KG1 (cell line): ENCODE data around the gene VWA1.
"Not testable (repeated sequence)": the region's sequence is repeated elsewhere in the genome, so short reads cannot be mapped to it uniquely, and the experiment has no call there.

Source experiments
- DNase-seq: peaks from one replicate; lab custom pipeline; 2025; lab: John Stamatoyannopoulos, UW

The VWA1 gene

GRCh38 chr1:1435106-1435903 is at the start of gene VWA1:
Gene VWA1, plus strand, starts transcription at chr1:1435690. Its CDS starts 59 bp downstream, at chr1:1435749.
- peak; percentile 37 for DNase-seq

GRCh38 chr1:1385931-1386330 is 49.6 kb upstream of the VWA1 start:
- DNase-seq = no peak

GRCh38 chr1:1387098-1388077 is 48.1 kb upstream of the VWA1 start:
- DNase-seq = no peak

GRCh38 chr1:1388078-1388472 is 47.4 kb upstream of the VWA1 start:
- DNase-seq = no peak

- DNase-seq = no peak
These were observed 44.8 kb upstream of the VWA1 start for GRCh38 chr1:1390675-1391074.

- DNase-seq = no peak
These were observed 44.3 kb upstream of the VWA1 start for GRCh38 chr1:1391225-1391624.

- DNase-seq = no peak
These were observed 42.5 kb upstream of the VWA1 start for GRCh38 chr1:1393014-1393413.

GRCh38 chr1:1393428-1393827 is 42.1 kb upstream of the VWA1 start:
- no peak for DNase-seq

- no peak for DNase-seq
These were observed 41.4 kb upstream of the VWA1 start for GRCh38 chr1:1394116-1394515.

- DNase-seq = no peak
These were observed 40.3 kb upstream of the VWA1 start for GRCh38 chr1:1395166-1395565.

GRCh38 chr1:1397839-1398523 is 37.5 kb upstream of the VWA1 start:
- DNase-seq = no peak

- no peak for DNase-seq
These were observed 36.8 kb upstream of the VWA1 start for GRCh38 chr1:1398677-1399186.

- DNase-seq = peak; percentile 97
These were observed 36.2 kb upstream of the VWA1 start, which contains the start of gene CCNL2 for GRCh38 chr1:1399187-1399871. Gene CCNL2, minus strand, starts transcription at chr1:1399335. Its CDS starts 29 bp downstream, at chr1:1399306.

GRCh38 chr1:1399872-1400575 is 35.5 kb upstream of the VWA1 start:
- no peak for DNase-seq

GRCh38 chr1:1400576-1401456 is 34.7 kb upstream of the VWA1 start:
- no peak for DNase-seq

- DNase-seq = no peak
These were observed 34.0 kb upstream of the VWA1 start for GRCh38 chr1:1401457-1402010.

GRCh38 chr1:1402072-1402900 is 33.2 kb upstream of the VWA1 start:
- DNase-seq = peak; percentile 21

GRCh38 chr1:1402901-1403392 is 32.5 kb upstream of the VWA1 start:
- DNase-seq = not testable (repeated sequence)
